Stimulated activated CD4-positive, alpha-beta T cell treated with anti-CD3 and anti-CD28 coated beads, Interleukin-4, amount 100 ng/mL, for 1 hour (primary cell): ENCODE results near the gene KRTAP10-4.
"Not testable (repeated sequence)": the region's sequence is repeated elsewhere in the genome, so short reads cannot be mapped to it uniquely, and the experiment has no call there.

Source experiments
- DNase-seq: peaks from one replicate; pipeline ENCODE4 v3.0.0-alpha.2; 2020

Gene KRTAP10-4, protein sequence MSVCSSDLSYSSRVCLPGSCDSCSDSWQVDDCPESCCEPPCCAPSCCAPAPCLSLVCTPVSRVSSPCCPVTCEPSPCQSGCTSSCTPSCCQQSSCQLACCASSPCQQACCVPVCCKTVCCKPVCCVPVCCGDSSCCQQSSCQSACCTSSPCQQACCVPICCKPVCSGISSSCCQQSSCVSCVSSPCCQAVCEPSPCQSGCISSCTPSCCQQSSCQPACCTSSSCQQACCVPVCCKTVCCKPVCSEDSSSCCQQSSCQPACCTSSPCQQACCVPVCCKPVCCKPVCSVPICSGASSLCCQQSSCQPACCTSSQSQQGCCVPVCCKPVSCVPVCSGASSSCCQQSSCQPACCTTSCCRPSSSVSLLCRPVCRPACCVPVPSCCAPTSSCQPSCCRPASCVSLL

GRCh38 chr21:44573630-44574456 is at the start of gene KRTAP10-4:
Gene KRTAP10-4 (plus strand): TSS chr21:44573729. CDS start chr21:44573759, 30 bp downstream.
- not testable (repeated sequence) for DNase-seq

DNA sequence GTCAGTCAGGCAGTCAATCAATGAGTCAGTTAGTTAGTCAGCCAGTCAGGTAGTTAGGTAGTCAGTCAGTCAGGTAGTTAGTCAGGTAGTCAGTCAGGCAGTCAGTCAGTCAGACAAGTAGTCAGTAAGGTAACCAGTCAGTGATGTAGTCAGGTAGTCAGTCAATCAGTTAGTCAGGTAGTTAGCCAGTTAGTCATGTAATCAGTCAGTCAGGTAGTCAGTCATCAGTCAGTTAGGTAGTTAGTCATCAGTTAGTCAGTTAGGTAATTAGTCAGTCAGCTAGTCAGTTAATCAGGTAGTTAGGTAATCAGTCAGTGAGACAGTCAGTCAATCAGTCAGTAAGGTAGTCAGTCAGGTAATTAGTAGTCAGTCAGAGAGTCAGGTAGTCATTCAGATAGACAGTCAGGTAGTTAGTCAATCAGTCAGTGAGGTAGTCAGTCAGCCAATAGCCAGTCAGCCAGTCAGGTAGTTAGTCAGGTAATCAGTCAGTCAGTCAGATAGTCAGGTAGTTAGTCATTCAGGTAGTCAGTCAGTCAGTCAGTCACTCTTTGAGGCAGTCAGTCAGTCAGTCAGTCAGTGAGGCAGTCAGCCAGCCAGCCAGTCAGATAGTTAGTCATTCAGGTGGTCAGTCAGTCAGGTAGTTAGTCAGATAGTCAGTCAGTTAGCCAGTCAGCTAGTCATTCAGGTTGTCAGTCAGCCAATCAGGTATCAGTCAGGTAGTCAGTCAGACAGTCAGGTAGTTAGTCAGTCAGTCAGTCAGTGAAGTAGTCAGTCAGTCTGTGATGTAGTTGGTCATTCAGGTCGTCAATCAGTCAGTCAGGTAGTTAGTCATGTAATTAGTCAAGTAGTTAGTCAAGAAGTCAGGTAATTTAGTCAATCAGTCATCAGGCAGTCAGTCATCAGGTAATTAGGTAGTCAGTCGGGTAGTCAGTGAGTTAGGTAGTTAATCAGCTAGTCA is 48.8 kb upstream of the KRTAP10-4 start:
- DNase-seq = no peak

GRCh38 chr21:44525391-44526095 is 48.0 kb upstream of the KRTAP10-4 start:
- DNase-seq = no peak

DNA sequence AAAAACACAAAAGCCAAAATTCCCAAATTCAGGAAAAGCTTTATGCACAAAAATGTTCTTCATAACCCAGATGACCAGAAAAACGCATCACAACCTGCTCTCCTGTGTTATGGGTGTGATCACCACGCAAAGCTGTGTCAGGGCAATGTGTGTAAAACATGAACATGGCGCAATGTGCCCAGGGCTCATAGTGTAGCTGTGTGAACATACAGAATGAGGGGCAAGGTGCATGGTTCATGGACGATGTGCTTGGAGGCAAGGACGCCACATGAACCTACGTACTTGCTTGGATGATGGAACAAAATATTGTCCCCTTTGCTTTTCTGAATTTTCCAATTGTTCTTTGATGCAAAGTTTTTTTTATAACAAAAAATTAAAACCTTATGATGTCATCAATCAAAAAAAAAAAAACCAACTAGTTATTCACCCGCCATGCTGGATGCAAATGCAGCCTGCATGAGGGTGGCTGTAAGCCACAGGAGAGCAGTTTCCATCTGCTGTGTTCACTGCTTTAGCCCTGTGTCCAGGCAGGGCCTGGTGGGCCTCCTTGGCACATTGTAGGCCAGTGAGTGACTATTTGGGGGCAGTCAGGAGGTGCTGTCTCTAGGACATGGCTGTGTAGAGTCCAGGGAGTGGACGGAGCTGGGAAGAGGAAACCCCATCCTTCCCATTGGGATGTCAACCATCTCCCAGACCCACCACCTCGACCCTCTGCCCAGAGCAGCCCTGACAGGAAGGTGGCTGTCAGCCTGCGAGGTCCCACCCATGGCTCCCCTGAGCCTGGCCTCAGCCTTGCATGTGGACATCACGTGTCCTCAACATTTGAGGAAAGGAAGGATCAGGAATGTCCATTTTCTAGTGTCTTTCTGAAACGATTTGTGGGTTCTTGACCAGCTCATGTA is 47.2 kb upstream of the KRTAP10-4 start:
- DNase-seq = no peak

DNA sequence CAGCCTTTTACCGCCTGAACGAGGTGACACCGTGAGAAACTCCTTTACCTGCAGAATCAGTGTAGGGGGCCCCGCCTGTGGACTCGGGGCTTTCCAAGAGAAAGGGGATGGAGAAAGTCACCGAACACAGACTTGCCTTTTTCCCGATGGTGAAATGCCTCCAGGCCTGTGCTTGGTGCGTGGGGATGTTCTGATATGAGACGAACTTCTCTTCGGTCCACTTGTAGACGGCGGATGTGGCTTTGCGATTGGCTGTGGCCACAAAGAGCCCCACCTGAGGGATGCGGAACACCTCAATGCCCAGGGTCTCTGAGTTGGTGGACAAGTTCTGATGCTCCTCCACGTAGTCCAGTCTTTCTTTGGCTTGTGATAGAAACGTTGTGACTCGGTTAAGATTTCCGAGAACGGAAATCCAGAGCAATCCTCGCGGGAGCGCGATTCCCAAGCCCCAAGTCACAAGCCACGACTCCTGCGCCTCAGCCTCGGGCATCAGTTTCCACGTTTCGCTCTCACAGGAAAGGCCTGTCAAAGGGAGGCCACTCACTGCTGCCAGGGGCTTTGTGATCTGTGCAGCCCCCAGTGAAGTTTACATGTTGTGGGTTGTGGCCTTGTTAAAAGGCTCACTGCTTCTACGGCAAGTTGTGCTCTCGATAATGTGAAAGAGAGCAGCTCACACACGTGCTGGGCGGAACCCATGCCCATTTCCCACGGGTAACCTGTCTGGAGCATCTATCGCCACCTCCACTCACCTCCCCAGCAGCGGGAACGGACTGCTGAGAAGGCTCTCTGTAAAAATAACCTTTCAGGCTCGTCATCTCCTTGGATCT is 46.2 kb upstream of the KRTAP10-4 start:
- no peak for DNase-seq

GRCh38 chr21:44527983-44528633 is 45.4 kb upstream of the KRTAP10-4 start:
- DNase-seq = no peak

- no peak for DNase-seq
Measured at GRCh38 chr21:44528634-44528995, 44.9 kb upstream of the KRTAP10-4 start.

- DNase-seq = no peak
Measured at GRCh38 chr21:44529011-44529421, 44.5 kb upstream of the KRTAP10-4 start.

- no peak for DNase-seq
Measured at GRCh38 chr21:44529503-44530125, 43.9 kb upstream of the KRTAP10-4 start.

DNA sequence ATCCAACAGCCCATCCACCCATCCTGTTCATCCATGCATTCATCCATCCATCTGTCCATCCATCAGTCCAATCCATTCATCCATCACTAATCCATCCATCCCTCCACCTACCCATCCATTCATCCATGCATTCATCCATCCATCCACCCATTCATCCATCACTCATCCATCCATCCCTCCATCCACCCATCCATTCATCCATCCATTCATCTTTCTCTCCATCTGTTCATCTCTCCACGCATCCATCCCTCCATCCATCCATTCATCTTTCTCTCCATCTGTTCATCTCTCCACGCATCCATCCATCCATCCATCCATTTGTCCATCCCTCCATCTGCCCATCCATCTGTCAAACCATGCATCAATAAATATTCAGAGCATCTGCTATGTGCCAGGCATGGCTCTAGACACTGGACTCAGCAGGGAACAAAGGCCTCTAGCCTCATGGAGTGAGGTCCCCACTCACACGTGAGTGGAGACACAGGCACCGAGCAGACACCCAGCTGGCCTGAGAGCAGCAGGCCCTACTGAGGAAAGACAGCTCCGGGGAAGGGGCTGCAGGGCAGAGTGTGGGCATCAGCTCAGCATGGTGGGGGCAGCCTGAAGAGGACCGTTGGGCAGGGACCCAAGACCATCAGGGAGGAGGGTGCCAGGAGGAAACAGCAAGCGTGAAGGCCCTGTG is 43.2 kb upstream of the KRTAP10-4 start:
- DNase-seq = no peak

DNA sequence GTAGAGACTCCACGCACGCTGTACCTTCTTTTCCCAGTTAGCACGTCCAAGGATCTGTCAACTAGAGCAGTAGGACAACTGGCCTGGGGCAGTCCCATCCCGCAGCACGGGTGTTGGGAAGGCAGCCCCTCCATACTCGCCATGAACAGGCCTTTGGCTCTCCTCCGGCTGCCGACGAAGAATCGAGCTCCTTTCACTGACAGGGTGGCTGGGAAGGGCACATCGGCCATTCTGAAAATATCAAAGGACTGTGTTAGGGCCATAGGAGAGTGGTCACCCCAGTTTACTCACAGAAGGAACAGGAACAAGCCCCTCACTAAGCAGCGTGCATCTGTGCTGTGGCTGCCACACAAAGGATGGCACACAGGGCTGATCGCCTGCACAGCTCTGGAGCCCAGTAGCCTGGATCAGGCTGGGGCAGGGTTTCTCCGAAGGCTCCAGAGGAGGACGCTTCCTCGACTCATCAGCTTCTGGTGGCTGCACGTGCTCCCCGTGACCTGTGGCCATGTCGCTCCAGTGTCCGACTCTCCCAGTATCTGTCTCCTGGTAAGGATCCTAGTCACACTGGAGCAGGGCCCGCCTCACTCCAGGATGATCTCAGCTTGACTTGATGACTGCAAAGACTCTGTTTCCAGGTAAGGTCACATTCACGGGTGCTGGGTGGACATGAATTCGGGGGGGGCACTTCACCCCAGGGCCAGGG is 42.5 kb upstream of the KRTAP10-4 start:
- DNase-seq = no peak

GRCh38 chr21:44531606-44532564 is 41.6 kb upstream of the KRTAP10-4 start:
- DNase-seq = no peak

DNA sequence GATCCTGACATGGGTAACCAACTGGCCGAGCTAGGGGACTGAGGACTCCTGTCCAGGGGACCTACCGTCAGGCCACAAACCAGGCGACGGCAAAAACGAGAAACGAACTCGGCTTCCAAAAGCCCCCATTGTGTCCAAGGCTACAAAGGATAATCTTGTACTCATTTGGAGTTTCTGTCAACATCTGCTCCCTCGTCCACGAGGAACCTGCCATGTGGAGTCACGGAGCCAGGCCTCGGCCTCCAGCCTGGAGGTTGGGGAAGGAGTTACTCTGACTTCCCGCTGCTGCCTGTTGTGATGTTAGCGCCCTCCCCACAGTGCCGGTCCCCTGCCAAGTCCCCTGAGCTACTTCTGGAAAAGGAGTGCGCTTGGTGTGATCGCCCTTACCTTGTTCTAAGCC is 40.8 kb upstream of the KRTAP10-4 start:
- DNase-seq = no peak

DNA sequence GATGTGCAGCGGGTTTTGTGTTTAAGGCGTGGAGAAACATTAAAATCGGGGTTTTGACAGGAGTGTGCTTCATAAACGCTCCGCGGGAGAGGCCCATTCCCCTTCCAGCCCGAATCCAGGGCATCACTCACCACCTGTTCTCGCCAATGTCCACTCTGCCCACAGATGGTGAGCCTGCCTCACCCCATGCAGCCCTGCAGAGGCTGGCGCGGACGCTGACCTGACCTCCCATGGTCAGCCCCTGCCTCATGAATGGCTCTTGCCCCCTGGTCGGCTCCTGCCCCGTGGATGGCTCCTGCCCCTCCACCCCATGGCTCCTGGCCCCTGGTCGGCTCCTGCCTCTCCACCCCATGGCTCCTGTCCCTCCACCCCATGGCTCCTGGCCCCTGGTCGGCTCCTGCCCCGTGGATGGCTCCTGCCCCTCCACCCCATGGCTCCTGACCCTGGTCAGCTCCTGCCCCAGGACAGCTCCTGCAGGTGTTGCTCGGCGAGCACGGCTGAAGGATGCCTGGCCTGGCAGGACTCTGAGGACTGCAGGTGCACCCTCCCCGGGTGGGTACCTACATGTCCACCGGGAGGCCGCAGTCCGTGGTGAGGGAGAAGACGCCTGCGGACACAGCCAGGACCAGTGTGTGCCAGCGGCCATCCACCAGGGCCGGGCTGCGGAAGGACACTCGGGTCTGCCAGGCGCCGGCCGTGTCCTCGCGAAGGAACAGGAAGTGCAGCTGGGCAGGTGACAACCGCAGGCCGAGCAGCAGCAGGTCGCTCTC is 40.2 kb upstream of the KRTAP10-4 start:
- no peak for DNase-seq

DNA sequence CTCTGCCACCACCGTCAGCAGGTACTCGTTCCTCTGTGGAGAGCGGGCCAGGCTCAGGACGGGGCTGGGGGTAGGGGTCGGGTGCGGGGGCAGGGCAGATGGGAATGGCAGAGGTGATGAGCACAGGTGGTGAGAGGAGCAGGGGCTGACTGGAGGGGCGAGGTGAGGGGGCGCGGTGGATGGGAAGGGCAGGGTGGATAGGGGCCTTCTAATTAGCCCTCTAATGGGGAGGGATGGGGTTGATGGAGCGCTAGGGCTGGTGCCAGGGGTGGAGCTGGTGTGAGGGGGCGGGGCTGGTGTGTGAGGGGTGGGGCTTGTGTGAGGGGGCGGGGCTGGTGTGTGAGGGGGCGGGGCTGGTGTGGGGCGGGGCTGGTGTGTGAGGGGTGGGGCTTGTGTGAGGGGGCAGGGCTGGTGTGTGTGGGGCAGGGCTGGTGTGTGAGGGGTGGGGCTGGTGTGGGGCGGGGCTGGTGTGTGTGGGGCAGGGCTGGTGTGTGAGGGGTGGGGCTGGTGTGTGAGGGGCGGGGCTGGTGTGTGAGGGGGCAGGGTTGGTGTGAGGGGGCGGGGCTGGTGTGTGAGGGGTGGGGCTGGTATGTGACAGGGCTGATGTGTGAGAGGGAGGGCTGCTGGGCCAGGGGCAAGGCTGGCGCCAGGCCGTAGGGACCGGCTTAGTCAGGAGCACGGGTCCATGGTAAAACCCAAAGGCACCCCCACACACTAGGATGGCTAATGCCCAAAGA is 39.5 kb upstream of the KRTAP10-4 start:
- DNase-seq = no peak
